HepG2 (cell line): ENCODE results near the gene ARID5B.

Source experiments
- CTCF ChIP-seq: sonication (generic); formaldehyde crosslinking; IDR thresholded peaks from 2 replicates; pipeline ENCODE4 v1.5.0; 2020; ENCODE audit warnings: mild to moderate bottlenecking, missing genetic modification reagents, moderate library complexity
- DMAP1 ChIP-seq: IDR thresholded peaks from 2 replicates; pipeline ENCODE4 v1.6.1; 2016
- DNMT1 ChIP-seq: sonication (generic); formaldehyde crosslinking; IDR thresholded peaks from 2 replicates; pipeline ENCODE4 v1.5.1; 2020; ENCODE audit warnings: mild to moderate bottlenecking, missing genetic modification reagents
- ELF4 ChIP-seq: sonication (generic); formaldehyde crosslinking; IDR thresholded peaks from 2 replicates; pipeline ENCODE4 v1.5.0; 2020; ENCODE audit warnings: missing genetic modification reagents, mild to moderate bottlenecking, moderate library complexity, borderline replicate concordance
- ETV6 ChIP-seq: sonication (generic); formaldehyde crosslinking; conservative IDR thresholded peaks from 2 replicates; pipeline ENCODE4 v1.4.0; 2020; ENCODE audit warnings: missing genetic modification reagents
- JUNB ChIP-seq: sonication (generic); formaldehyde crosslinking; IDR thresholded peaks from 2 replicates; pipeline ENCODE4 v1.8.0; 2022; ENCODE audit warnings: missing genetic modification reagents, mild to moderate bottlenecking, borderline replicate concordance
- NR2C2 ChIP-seq: sonication (generic); formaldehyde crosslinking; IDR thresholded peaks from 2 replicates; pipeline ENCODE4 v1.4.0; 2020; ENCODE audit warnings: missing genetic modification reagents, mild to moderate bottlenecking, moderate library complexity, borderline replicate concordance
- POLR2AphosphoS5 ChIP-seq: IDR thresholded peaks from 2 replicates; pipeline ENCODE4 v1.6.1; 2012; ENCODE audit warnings: low read depth, low read length
- PRPF4 ChIP-seq: fragments of 200-400 bp; formaldehyde crosslinking; IDR thresholded peaks from 2 replicates; pipeline ENCODE4 v1.6.1; 2016; ENCODE audit warnings: low read length, low read depth; ENCODE audit not compliant: poor library complexity, severe bottlenecking
- ZNF414 ChIP-seq: sonication (generic); formaldehyde crosslinking; IDR thresholded peaks from 2 replicates; pipeline ENCODE4 v1.5.0; 2020; ENCODE audit warnings: missing genetic modification reagents
- TF ChIP-seq, protein P1 (sequence below): sonication (generic); formaldehyde crosslinking; IDR thresholded peaks from 2 replicates; pipeline ENCODE4 v1.4.0; 2020; ENCODE audit warnings: missing genetic modification reagents

DNA sequence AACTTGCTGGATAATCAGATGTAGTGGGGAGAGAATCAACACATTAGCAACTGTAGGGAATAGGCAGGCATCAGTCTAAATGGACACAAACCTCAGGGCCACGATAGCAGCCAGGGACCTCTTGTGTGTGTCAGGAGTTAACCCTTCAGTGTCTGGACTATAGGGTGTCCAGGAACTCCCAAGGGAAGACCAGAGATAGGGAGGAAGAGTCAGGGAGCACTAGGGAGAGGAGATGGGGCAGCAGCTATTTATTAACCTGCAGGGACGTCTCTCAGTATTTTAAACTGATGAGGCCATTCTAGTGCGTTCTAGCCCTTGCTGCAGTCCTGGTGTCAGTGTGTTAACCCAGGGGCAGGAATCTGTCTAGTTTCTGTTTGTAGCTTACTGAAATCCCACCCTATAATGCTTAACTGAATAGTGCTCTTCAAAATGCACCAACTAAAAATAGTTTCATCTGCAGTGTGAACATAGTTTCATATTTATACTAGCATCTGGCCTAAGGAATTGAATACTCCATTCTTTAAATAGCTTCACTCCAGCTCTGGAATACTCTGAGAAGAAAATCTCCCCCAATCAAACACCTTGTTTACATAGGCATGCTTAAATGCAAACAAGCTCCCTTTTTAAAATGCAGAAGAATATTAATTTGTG is 62.7 kb downstream of the ARID5B start:
- TF ChIP-seq CTCF (CRISPR knock-in tag) (no peak), ZNF414 (no peak), ETV6 (CRISPR knock-in tag) (no peak), NR2C2 (CRISPR knock-in tag) (no peak), ELF4 (CRISPR knock-in tag) (no peak), POLR2AphosphoS5 (peak; percentile 35; the same call in 1 of the 2 replicates), PRPF4 (no peak), DNMT1 (no peak), JUNB (CRISPR knock-in tag) (no peak), DMAP1 (CRISPR knock-in tag) (no peak)
- TF ChIP-seq, protein P1, sequence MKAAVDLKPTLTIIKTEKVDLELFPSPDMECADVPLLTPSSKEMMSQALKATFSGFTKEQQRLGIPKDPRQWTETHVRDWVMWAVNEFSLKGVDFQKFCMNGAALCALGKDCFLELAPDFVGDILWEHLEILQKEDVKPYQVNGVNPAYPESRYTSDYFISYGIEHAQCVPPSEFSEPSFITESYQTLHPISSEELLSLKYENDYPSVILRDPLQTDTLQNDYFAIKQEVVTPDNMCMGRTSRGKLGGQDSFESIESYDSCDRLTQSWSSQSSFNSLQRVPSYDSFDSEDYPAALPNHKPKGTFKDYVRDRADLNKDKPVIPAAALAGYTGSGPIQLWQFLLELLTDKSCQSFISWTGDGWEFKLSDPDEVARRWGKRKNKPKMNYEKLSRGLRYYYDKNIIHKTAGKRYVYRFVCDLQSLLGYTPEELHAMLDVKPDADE (CRISPR knock-in tag): no peak
